Keratinocyte (primary cell): ENCODE data around the gene ZNF142. TPM values are rescaled to one million over a fixed set of nuclear protein-coding genes. Genes with fewer than 3 reads are reported as not detected.

Source experiments
- DNase-seq: peaks from one replicate; pipeline ENCODE4 v3.0.0-alpha.2; 2011; ENCODE audit warnings: low read depth, missing footprints, low spot score
- FAIRE-seq: peaks from 2 replicates; lab custom pipeline; 2011; peaks lifted over from hg19 to GRCh38; lab: Jason Lieb, UNC
- H2AFZ ChIP-seq: 2 replicates; pipeline ENCODE4 v1.6.0; 2012; ENCODE audit warnings: low read length, control low read depth, inconsistent platforms; ENCODE audit not compliant: control insufficient read depth
- H3K27ac ChIP-seq: 2 replicates; pipeline ENCODE4 v1.5.1; 2011; ENCODE audit warnings: low read length; ENCODE audit not compliant: control insufficient read depth, insufficient read depth
- H3K27me3 ChIP-seq: 3 replicates; pipeline ENCODE4 v1.6.0; 2011; ENCODE audit warnings: low read length; ENCODE audit not compliant: control insufficient read depth, insufficient read depth; ENCODE audit errors: extremely low read depth
- H3K36me3 ChIP-seq, 2 experiments: 2 replicates in 1 of 2; 3 replicates in 1 of 2; pipeline ENCODE4 v1.5.1; 2011; ENCODE audit warnings: low read length in 2 of 2, mild to moderate bottlenecking in 1 of 2; ENCODE audit not compliant: control insufficient read depth in 2 of 2, insufficient read depth in 2 of 2; ENCODE audit errors: extremely low read depth in 1 of 2
- H3K4me1 ChIP-seq: 3 replicates; pipeline ENCODE4 v1.5.1; 2011; ENCODE audit warnings: low read length; ENCODE audit not compliant: control insufficient read depth, insufficient read depth; ENCODE audit errors: extremely low read depth
- H3K4me2 ChIP-seq: 3 replicates; pipeline ENCODE4 v1.6.0; 2011; ENCODE audit warnings: low read depth, low read length; ENCODE audit not compliant: control insufficient read depth, insufficient read depth; ENCODE audit errors: extremely low read depth
- H3K4me3 ChIP-seq, 3 experiments: fragments of 200-600 bp in 1 of 3; sonication (generic) in 1 of 3; 2 replicates in 2 of 3; 3 replicates in 1 of 3; pipeline ENCODE4 v1.5.1; 2011 to 2016; ENCODE audit warnings: low read length in 3 of 3, mild to moderate bottlenecking in 3 of 3, control low read depth in 2 of 3, inconsistent platforms in 1 of 3, low read depth in 1 of 3, mixed read lengths in 1 of 3, mixed run types in 1 of 3, moderate library complexity in 1 of 3; ENCODE audit not compliant: control insufficient read depth in 2 of 3, insufficient read depth in 2 of 3; ENCODE audit errors: extremely low read depth in 1 of 3
- H3K79me2 ChIP-seq: 2 replicates; pipeline ENCODE4 v1.6.0; 2012; ENCODE audit warnings: low read length; ENCODE audit not compliant: control insufficient read depth, insufficient read depth
- H3K9ac ChIP-seq: 3 replicates; pipeline ENCODE4 v1.6.0; 2011; ENCODE audit warnings: low read length; ENCODE audit not compliant: control insufficient read depth, insufficient read depth; ENCODE audit errors: extremely low read depth
- H3K9me1 ChIP-seq: 3 replicates; pipeline ENCODE4 v1.6.0; 2011; ENCODE audit warnings: low read length; ENCODE audit not compliant: control insufficient read depth, insufficient read depth; ENCODE audit errors: extremely low read depth
- H3K9me3 ChIP-seq: 2 replicates; pipeline ENCODE4 v1.5.1; 2012; ENCODE audit warnings: low read depth, low read length; ENCODE audit not compliant: control insufficient read depth
- H4K20me1 ChIP-seq: 3 replicates; pipeline ENCODE4 v1.6.0; 2011; ENCODE audit warnings: low read length; ENCODE audit not compliant: control insufficient read depth, insufficient read depth; ENCODE audit errors: extremely low read depth
- CTCF ChIP-seq, 3 experiments: IDR thresholded peaks in 1 of 3; conservative IDR thresholded peaks in 1 of 3; optimal IDR thresholded peaks in 1 of 3; 2 replicates in 2 of 3; 3 replicates in 1 of 3; pipeline versions ENCODE3 to v1.5.1; 2011; ENCODE audit warnings: low read length in 3 of 3, mild to moderate bottlenecking in 3 of 3, moderate library complexity in 2 of 3, control low read depth in 1 of 3, inconsistent platforms in 1 of 3; ENCODE audit not compliant: insufficient read depth in 2 of 3; ENCODE audit errors: extremely low read depth in 1 of 3
- EZH2 ChIP-seq: IDR thresholded peaks from one replicate; pipeline ENCODE4 v1.6.1; 2012; ENCODE audit warnings: inconsistent platforms, mild to moderate bottlenecking, low read length, moderate library complexity
- dilution Hi-C: fragments of 300-500 bp; cut with MboI; formaldehyde crosslinking; loops from one replicate; pipeline ENCODE4 v1.7.0; 2020; ENCODE audit warnings: low sequenced_read_pairs; ENCODE audit not compliant: extremely low pct_ligation_motif_present
- polyA plus RNA-seq, 5 experiments: library from polyadenylated mRNA; depleted of rRNA in 3 of 5; stranded (reverse) in 3 of 5; stranded (forward) in 1 of 5; unstranded in 1 of 5; fragments of >200 nt; gene quantifications; 1 replicate in 1 of 5; 2 replicates in 3 of 5; 3 replicates in 1 of 5; pipeline versions ENCODE4 v1.2.1 to v1.2.3, GENCODE V29; 2011 to 2012; ENCODE audit warnings: missing spikeins in 2 of 5, low read depth in 1 of 5, low replicate concordance in 1 of 5

ZNF142 gene
- polyA plus RNA-seq, 1 donor (not counting 4 experiments of a cell fraction or from before 2014, with no cell fraction given) = 4.5 TPM

- Histone ChIP-seq H3K27ac (no peak overlapping the region), H3K4me2 (no peak overlapping the region), H3K9me3 (no peaks in the 10 kb centered on the region), H3K4me3 (no peak overlapping the region), H3K9ac (no peak overlapping the region), H3K9me1 (no peaks in the 10 kb centered on the region), H4K20me1 (no peaks in the 10 kb centered on the region), H2AFZ (no peak overlapping the region), H3K27me3 (no peaks in the 10 kb centered on the region), H3K36me3 (peaks cover 0 to 2% of the 10 kb centered on the region in 2 experiments), H3K79me2 (no peaks in the 10 kb centered on the region), H3K4me1 (peaks cover 6% of the 10 kb centered on the region)
- dilution Hi-C loops = no loop called here
- no peak for DNase-seq
- TF ChIP-seq EZH2 (no peak), CTCF (optimal IDR thresholded peaks at IDR 0.05 in 1 of 3, IDR thresholded peaks at IDR 0.05 in 1 of 3, conservative IDR thresholded peaks at IDR 0.05 in 1 of 3; ENCODE audit: extremely low read depth in 1 of 3, insufficient read depth in 2 of 3, low read length in 3 of 3) (peak in 1 of 3 experiments; percentile 61)
- no peak for FAIRE-seq
These were observed 41.1 kb downstream of the ZNF142 start for GRCh38 chr2:218618102-218618860.

- H4K20me1 ChIP-seq = no peaks in the 10 kb centered on the region
- H2AFZ ChIP-seq = no peak overlapping the region
- no peak overlapping the region for H3K27ac ChIP-seq
- H3K9me1 ChIP-seq = no peaks in the 10 kb centered on the region
- no peaks in the 10 kb centered on the region for H3K27me3 ChIP-seq
- no peaks in the 10 kb centered on the region for H3K9me3 ChIP-seq
- H3K4me3 ChIP-seq = no peak overlapping the region
- FAIRE-seq (no peak), DNase-seq (no peak)
- no peak overlapping the region for H3K9ac ChIP-seq
- H3K79me2 ChIP-seq = no peaks in the 10 kb centered on the region
- dilution Hi-C loops = no loop called here
- no peak overlapping the region for H3K4me2 ChIP-seq
- no peak for TF ChIP-seq CTCF (optimal IDR thresholded peaks at IDR 0.05 in 1 of 3, IDR thresholded peaks at IDR 0.05 in 1 of 3, conservative IDR thresholded peaks at IDR 0.05 in 1 of 3; ENCODE audit: extremely low read depth in 1 of 3, insufficient read depth in 2 of 3, low read length in 3 of 3)
- no peak for TF ChIP-seq EZH2
- H3K36me3 ChIP-seq = peaks cover 0 to 2% of the 10 kb centered on the region in 2 experiments
- no peaks in the 10 kb centered on the region for H3K4me1 ChIP-seq
These were observed 43.5 kb downstream of the ZNF142 start for GRCh38 chr2:218615868-218616315.
